K562 (cell line): ENCODE data around the gene PDLIM5.

ENCODE experiments used
- CTCF ChIP-seq, 3 experiments: IDR thresholded peaks in 2 of 3; conservative IDR thresholded peaks in 1 of 3; 2 replicates each; pipeline ENCODE4 v1.5.1; 2011 to 2012; ENCODE audit warnings: low read length in 3 of 3, mild to moderate bottlenecking in 3 of 3, control low read depth in 2 of 3, improper control_type of control experiment in 1 of 3, inconsistent platforms in 1 of 3, low read depth in 1 of 3, mixed read lengths in 1 of 3, moderate library complexity in 1 of 3; ENCODE audit not compliant: insufficient read depth in 2 of 3
- FOS ChIP-seq: IDR thresholded peaks from 3 replicates; pipeline ENCODE4 v1.6.1; 2011; ENCODE audit not compliant: insufficient read length; ENCODE audit errors: extremely low read depth
- IRF2 ChIP-seq: sonication (generic); formaldehyde crosslinking; IDR thresholded peaks from 2 replicates; pipeline ENCODE4 v1.8.1; 2022; ENCODE audit warnings: mild to moderate bottlenecking, missing genetic modification reagents
- IRF9 ChIP-seq: fragments of 450-650 bp; IDR thresholded peaks from 2 replicates; pipeline ENCODE4 v1.6.1; 2016; ENCODE audit warnings: missing biosample characterization, missing genetic modification characterization
- POLR2A ChIP-seq: fragments of 450-650 bp; conservative IDR thresholded peaks from 2 replicates; pipeline ENCODE4 v1.6.1; 2016

- TF ChIP-seq IRF2 (CRISPR knock-in tag) (no peak), FOS (no peak), POLR2A (no peak; the same call in 1 of the 2 replicates), IRF9 (tag) (no peak), CTCF (IDR thresholded peaks at IDR 0.05 in 2 of 3, conservative IDR thresholded peaks at IDR 0.05 in 1 of 3; ENCODE audit: insufficient read depth in 2 of 3, low read depth in 1 of 3, low read length in 3 of 3) (no peak)
Observed at GRCh38 chr4:94531991-94532789, 80.4 kb downstream of the PDLIM5 start.
